ENCODE data around the gene WDR62. TPM values are rescaled to one million over a fixed set of nuclear protein-coding genes. Genes with fewer than 3 reads are reported as not detected.

Gene WDR62
- total RNA-seq, 1 experiment from 2014 or later: 30.0 TPM

DNA sequence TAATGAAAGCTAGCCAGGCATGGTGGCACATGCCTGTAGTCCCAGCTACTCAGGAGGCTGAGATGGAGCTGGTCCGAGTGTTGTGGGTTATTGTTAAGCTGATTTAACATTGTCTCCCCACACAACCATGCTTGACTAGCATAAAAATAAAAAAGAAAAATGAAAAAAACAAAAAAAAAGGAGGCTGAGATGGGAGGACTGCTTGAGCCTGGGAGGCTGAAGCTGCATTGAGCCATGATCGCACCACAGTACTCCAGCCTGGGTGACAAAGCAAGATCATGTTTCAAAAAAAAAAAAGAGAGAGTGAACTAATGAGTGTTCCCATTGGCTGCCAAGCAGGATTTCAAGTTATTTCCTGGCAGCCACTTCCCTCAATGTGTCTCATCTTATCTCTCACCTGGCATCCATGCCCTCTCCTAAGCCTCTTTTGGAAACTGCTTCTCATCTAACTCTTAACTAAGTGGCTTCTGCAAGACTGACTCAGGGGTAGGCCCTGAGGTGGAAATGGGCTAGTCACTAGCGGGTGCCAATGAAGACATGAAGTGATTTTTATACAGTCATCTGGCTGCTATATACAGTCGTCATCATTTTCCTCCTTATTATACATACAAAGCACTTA lies 5.5 kb upstream of the WDR62 start:
- TF ChIP-seq, protein P1, sequence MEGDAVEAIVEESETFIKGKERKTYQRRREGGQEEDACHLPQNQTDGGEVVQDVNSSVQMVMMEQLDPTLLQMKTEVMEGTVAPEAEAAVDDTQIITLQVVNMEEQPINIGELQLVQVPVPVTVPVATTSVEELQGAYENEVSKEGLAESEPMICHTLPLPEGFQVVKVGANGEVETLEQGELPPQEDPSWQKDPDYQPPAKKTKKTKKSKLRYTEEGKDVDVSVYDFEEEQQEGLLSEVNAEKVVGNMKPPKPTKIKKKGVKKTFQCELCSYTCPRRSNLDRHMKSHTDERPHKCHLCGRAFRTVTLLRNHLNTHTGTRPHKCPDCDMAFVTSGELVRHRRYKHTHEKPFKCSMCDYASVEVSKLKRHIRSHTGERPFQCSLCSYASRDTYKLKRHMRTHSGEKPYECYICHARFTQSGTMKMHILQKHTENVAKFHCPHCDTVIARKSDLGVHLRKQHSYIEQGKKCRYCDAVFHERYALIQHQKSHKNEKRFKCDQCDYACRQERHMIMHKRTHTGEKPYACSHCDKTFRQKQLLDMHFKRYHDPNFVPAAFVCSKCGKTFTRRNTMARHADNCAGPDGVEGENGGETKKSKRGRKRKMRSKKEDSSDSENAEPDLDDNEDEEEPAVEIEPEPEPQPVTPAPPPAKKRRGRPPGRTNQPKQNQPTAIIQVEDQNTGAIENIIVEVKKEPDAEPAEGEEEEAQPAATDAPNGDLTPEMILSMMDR (conservative IDR thresholded peaks at IDR 0.05): no peak
- no peaks in the 10 kb centered on the region for H3K9me3 Mint-ChIP-seq
- Histone ChIP-seq H4K8ac (replicated peaks; ENCODE audit: insufficient read length, low read depth, low read length) (no peak overlapping the region), H2BK5ac (ENCODE audit: insufficient read length, low read length) (no peak overlapping the region), H3K4me1 (ENCODE audit: insufficient read depth, low read length) (peaks cover 4% of the 10 kb centered on the region; the same call in 1 of the 2 replicates), H3K79me1 (ENCODE audit: insufficient read depth, low read depth, low read length, poor library complexity, severe bottlenecking) (no peaks in the 10 kb centered on the region), H2BK120ac (ENCODE audit: low read depth, low read length, poor library complexity, severe bottlenecking) (no peak overlapping the region), H3K4ac (ENCODE audit: low read depth, low read length) (no peak overlapping the region), H4K20me1 (ENCODE audit: control insufficient read depth, insufficient read depth, insufficient read length) (no peaks in the 10 kb centered on the region), H3K27ac (ENCODE audit: insufficient read length, low read depth, low read length) (no peak overlapping the region), H2BK12ac (ENCODE audit: insufficient read length, low read depth, low read length) (no peak overlapping the region), H3K56ac (ENCODE audit: insufficient read length, low read depth, low read length) (no peak overlapping the region), H3T11ph (ENCODE audit: low read length) (no peak overlapping the region), H3K14ac (ENCODE audit: insufficient read depth, low read length) (no peak overlapping the region), H2AK5ac (ENCODE audit: insufficient read length, low read length) (no peak overlapping the region), H3K23ac (ENCODE audit: insufficient read length, low read depth, low read length) (no peak overlapping the region), H3K27me3 (ENCODE audit: insufficient read depth, low read length) (no peaks in the 10 kb centered on the region), H3K79me2 (ENCODE audit: insufficient read depth, low read length) (no peaks in the 10 kb centered on the region), H4K91ac (ENCODE audit: insufficient read length, low read depth, low read length) (no peak overlapping the region), H2AFZ (ENCODE audit: low read length) (no peak overlapping the region), H3K18ac (ENCODE audit: insufficient read length, low read depth, low read length) (no peak overlapping the region), H2BK15ac (ENCODE audit: low read depth, low read length) (no peak overlapping the region), H2BK20ac (ENCODE audit: low read depth, low read length, poor library complexity, severe bottlenecking) (no peak overlapping the region), H4K5ac (ENCODE audit: insufficient read length, low read depth, low read length) (no peak overlapping the region), H3K9ac (ENCODE audit: extremely low read depth, insufficient read length, low read length) (no peak overlapping the region), H3K23me2 (ENCODE audit: insufficient read length, low read depth, low read length, poor library complexity, severe bottlenecking) (peaks cover 4% of the 10 kb centered on the region), H3K9me3 (ENCODE audit: control insufficient read depth, low read depth, low read length) (no peaks in the 10 kb centered on the region), H3K4me2 (ENCODE audit: insufficient read depth, insufficient read length, low read length) (no peak overlapping the region)
- peaks cover 15 to 24% of the 10 kb centered on the region in 2 experiments for H3K4me1 Mint-ChIP-seq
- no peaks in the 10 kb centered on the region; the same call in 1 of the 2 replicates for H3K27me3 Mint-ChIP-seq (ENCODE audit: low read depth)
- DNase-seq: no peak
- no peak overlapping the region for H3K4me3 Mint-ChIP-seq
- no peak overlapping the region for H3K27ac Mint-ChIP-seq
- no CpG with 5 or more reads among the region's 4 CpGs for WGBS (ENCODE audit: extremely low coverage, insufficient read length, low lambda C conversion rate)
- peaks cover 0 to 6% (median 4%) of the 10 kb centered on the region in 3 experiments; a peak in 3 of 7 replicates for H3K36me3 Mint-ChIP-seq (ENCODE audit: insufficient read depth in 1 of 3, low read depth in 3 of 3)

Data from H9 (cell line).